Gastroesophageal sphincter (tissue), 3 donors: ENCODE measurements around the gene TEX47.

ENCODE experiments used
- EP300 ChIP-seq: sonication (generic); formaldehyde crosslinking; IDR thresholded peaks from one replicate; pipeline ENCODE4 v1.6.1; 2017; ENCODE audit warnings: antibody characterized with exemption, mild to moderate bottlenecking
- POLR2A ChIP-seq, 2 donors: fragments of 450-650 bp; IDR thresholded peaks; one replicate each; pipeline ENCODE4 v1.6.1; 2017; ENCODE audit warnings: antibody characterized with exemption in 2 of 2, mild to moderate bottlenecking in 2 of 2, moderate library complexity in 1 of 2
- TF ChIP-seq, protein P1 (sequence below), 4 experiments: fragments of 200-600 bp in 2 of 4; fragments of 450-650 bp in 2 of 4; sonication (generic) in 1 of 4; IDR thresholded peaks; one replicate each; pipeline ENCODE4 v1.5.1; 2017 to 2019; ENCODE audit warnings: antibody characterized with exemption in 4 of 4, mild to moderate bottlenecking in 2 of 4, moderate library complexity in 2 of 4

DNA sequence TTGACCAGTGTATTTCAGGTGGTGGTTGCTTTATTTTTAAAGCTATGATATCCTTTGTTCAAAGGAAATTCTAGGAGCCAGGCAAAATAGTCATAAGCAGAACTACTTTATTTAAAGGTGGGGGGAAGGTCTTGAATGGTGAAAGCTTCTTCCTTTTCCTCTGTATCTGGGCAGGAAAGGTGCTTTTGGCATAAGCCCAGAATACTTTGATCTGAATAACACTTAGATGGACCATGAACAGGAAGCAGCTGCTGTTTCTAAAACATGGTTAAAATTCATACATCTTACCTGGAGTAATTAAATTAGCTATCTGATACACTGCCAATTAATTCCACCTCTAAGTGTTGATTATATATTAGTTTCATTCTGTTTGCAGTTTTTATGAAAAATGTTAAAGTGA, 22.8 kb downstream of the TEX47 start:
- TF ChIP-seq, protein P1, sequence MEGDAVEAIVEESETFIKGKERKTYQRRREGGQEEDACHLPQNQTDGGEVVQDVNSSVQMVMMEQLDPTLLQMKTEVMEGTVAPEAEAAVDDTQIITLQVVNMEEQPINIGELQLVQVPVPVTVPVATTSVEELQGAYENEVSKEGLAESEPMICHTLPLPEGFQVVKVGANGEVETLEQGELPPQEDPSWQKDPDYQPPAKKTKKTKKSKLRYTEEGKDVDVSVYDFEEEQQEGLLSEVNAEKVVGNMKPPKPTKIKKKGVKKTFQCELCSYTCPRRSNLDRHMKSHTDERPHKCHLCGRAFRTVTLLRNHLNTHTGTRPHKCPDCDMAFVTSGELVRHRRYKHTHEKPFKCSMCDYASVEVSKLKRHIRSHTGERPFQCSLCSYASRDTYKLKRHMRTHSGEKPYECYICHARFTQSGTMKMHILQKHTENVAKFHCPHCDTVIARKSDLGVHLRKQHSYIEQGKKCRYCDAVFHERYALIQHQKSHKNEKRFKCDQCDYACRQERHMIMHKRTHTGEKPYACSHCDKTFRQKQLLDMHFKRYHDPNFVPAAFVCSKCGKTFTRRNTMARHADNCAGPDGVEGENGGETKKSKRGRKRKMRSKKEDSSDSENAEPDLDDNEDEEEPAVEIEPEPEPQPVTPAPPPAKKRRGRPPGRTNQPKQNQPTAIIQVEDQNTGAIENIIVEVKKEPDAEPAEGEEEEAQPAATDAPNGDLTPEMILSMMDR (IDR thresholded peaks at IDR 0.05) = no peak
- TF ChIP-seq POLR2A (IDR thresholded peaks at IDR 0.05) (no peak), EP300 (no peak)
